GM23338 (cell line): ENCODE data around the gene RAD51B. TPM values are rescaled to one million over a fixed set of nuclear protein-coding genes. Genes with fewer than 3 reads are reported as not detected.
A peak's percentile ranks its signal among the peaks of the same experiment; 100 is the strongest.

Source experiments
- ATAC-seq: fragments of 200-7000 bp; cut with Tn5 transposase; 3 replicates; pipeline ENCODE4 v1.9.1; 2020
- DNase-seq: peaks from one replicate; pipeline ENCODE4 v3.0.0-alpha.2; 2015; ENCODE audit warnings: low spot score
- H2AFZ ChIP-seq: fragments of 200-600 bp; sonication (generic); 2 replicates; pipeline ENCODE4 v1.8.0; 2016; ENCODE audit warnings: antibody characterized with exemption, mild to moderate bottlenecking, moderate library complexity
- H3F3A ChIP-seq: fragments of 200-600 bp; sonication (generic); replicated peaks from 2 replicates; pipeline ENCODE4 v1.8.0; 2017; ENCODE audit warnings: antibody characterized with exemption, mixed run types, low read depth
- H3K27ac ChIP-seq: fragments of 200-600 bp; sonication (generic); 2 replicates; pipeline ENCODE4 v1.6.1; 2016; ENCODE audit warnings: low read depth
- H3K27me3 ChIP-seq: fragments of 200-600 bp; sonication (generic); 2 replicates; pipeline ENCODE4 v1.8.0; 2016; ENCODE audit warnings: mild to moderate bottlenecking, mixed run types, moderate library complexity; ENCODE audit not compliant: insufficient read depth
- H3K36me3 ChIP-seq: fragments of 200-600 bp; sonication (generic); 2 replicates; pipeline ENCODE4 v1.8.0; 2016; ENCODE audit warnings: mild to moderate bottlenecking; ENCODE audit not compliant: insufficient read depth
- H3K4me1 ChIP-seq: fragments of 200-600 bp; sonication (generic); 2 replicates; pipeline ENCODE4 v1.8.0; 2016; ENCODE audit warnings: mild to moderate bottlenecking, moderate library complexity; ENCODE audit not compliant: insufficient read depth
- H3K4me2 ChIP-seq: fragments of 200-600 bp; sonication (generic); 2 replicates; pipeline ENCODE4 v1.7.1; 2017; ENCODE audit warnings: mixed run types
- H3K4me3 ChIP-seq: fragments of 200-600 bp; sonication (generic); 2 replicates; pipeline ENCODE4 v1.6.1; 2016; ENCODE audit warnings: mixed run types
- H3K79me2 ChIP-seq: fragments of 200-600 bp; sonication (generic); replicated peaks from 2 replicates; pipeline ENCODE4 v1.8.0; 2017; ENCODE audit warnings: mild to moderate bottlenecking; ENCODE audit not compliant: insufficient read depth
- H3K9me2 ChIP-seq: fragments of 200-600 bp; sonication (generic); 2 replicates; pipeline ENCODE4 v1.8.0; 2017; ENCODE audit not compliant: insufficient read depth
- H4K20me1 ChIP-seq: fragments of 200-600 bp; sonication (generic); replicated peaks from 2 replicates; pipeline ENCODE4 v1.8.0; 2017; ENCODE audit warnings: mild to moderate bottlenecking; ENCODE audit not compliant: insufficient read depth
- H3K27ac Mint-ChIP-seq: 2 replicates; pipeline ENCODE4 v1.8.0; 2020; ENCODE audit warnings: inconsistent platforms, mild to moderate bottlenecking, moderate library complexity, mixed read lengths
- H3K27me3 Mint-ChIP-seq: 3 replicates; pipeline ENCODE4 v1.8.0; 2022; ENCODE audit warnings: low read depth, mild to moderate bottlenecking, moderate library complexity, mixed read lengths, inconsistent platforms; ENCODE audit not compliant: insufficient read depth, poor library complexity
- H3K36me3 Mint-ChIP-seq: 3 replicates; pipeline ENCODE4 v1.8.0; 2021; ENCODE audit warnings: low read depth, mild to moderate bottlenecking, inconsistent platforms, moderate library complexity, mixed read lengths
- H3K4me1 Mint-ChIP-seq: 3 replicates; pipeline ENCODE4 v1.8.0; 2020; ENCODE audit warnings: mild to moderate bottlenecking, inconsistent platforms, mixed read lengths
- H3K4me3 Mint-ChIP-seq: 3 replicates; pipeline ENCODE4 v1.8.0; 2021; ENCODE audit warnings: moderate library complexity, mild to moderate bottlenecking, inconsistent platforms, mixed read lengths
- H3K9me3 Mint-ChIP-seq: 3 replicates; pipeline ENCODE4 v1.8.0; 2020; ENCODE audit warnings: moderate library complexity, mild to moderate bottlenecking, inconsistent platforms, mixed read lengths
- CREB1 ChIP-seq: fragments of 250-450 bp; sonication (Bioruptor Pico); IDR thresholded peaks from 2 replicates; pipeline ENCODE4 v1.5.0; 2020; ENCODE audit warnings: low read depth, mild to moderate bottlenecking, moderate library complexity
- CTCF ChIP-seq, 2 experiments: fragments of 200-600 bp in 1 of 2; sonication (generic) in 1 of 2; conservative IDR thresholded peaks; 2 replicates each; pipeline versions ENCODE4 v1.5.1 to v1.6.1; 2016 to 2017; ENCODE audit warnings: antibody characterized with exemption in 2 of 2, low read depth in 2 of 2, mild to moderate bottlenecking in 2 of 2, moderate library complexity in 1 of 2
- ETS1 ChIP-seq: IDR thresholded peaks from 2 replicates; pipeline ENCODE4 v1.6.1; 2016; ENCODE audit warnings: antibody characterized with exemption
- EZH2 ChIP-seq: fragments of 200-600 bp; sonication (generic); IDR thresholded peaks from one replicate; pipeline ENCODE4 v1.8.0; 2017; ENCODE audit warnings: antibody characterized with exemption, mild to moderate bottlenecking, low read depth; ENCODE audit not compliant: unreplicated experiment
- EZH2phosphoT487 ChIP-seq: fragments of 200-600 bp; sonication (generic); IDR thresholded peaks from one replicate; pipeline ENCODE4 v1.8.1; 2018; ENCODE audit warnings: antibody characterized with exemption; ENCODE audit not compliant: unreplicated experiment
- JUNB ChIP-seq: IDR thresholded peaks from one replicate; pipeline ENCODE4 v1.6.1; 2016; ENCODE audit warnings: antibody characterized with exemption; ENCODE audit not compliant: unreplicated experiment
- NANOG ChIP-seq: IDR thresholded peaks from 2 replicates; pipeline ENCODE4 v1.6.1; 2016; ENCODE audit warnings: antibody characterized with exemption, borderline replicate concordance
- POLR2AphosphoS5 ChIP-seq: IDR thresholded peaks from 2 replicates; pipeline ENCODE4 v1.6.1; 2016; ENCODE audit warnings: antibody characterized with exemption, low read depth
- REST ChIP-seq: IDR thresholded peaks from one replicate; pipeline ENCODE4 v1.6.1; 2018; ENCODE audit warnings: antibody characterized with exemption; ENCODE audit not compliant: unreplicated experiment
- STAT1 ChIP-seq: IDR thresholded peaks from one replicate; pipeline ENCODE4 v1.6.1; 2016; ENCODE audit warnings: antibody characterized with exemption; ENCODE audit not compliant: unreplicated experiment
- ZNF114 ChIP-seq: fragments of 250-450 bp; sonication (Bioruptor Pico); IDR thresholded peaks from 2 replicates; pipeline ENCODE4 v1.5.0; 2020; ENCODE audit warnings: mild to moderate bottlenecking, moderate library complexity
- ZNF331 ChIP-seq: fragments of 250-450 bp; sonication (Bioruptor Pico); IDR thresholded peaks from 2 replicates; pipeline ENCODE4 v1.5.0; 2020; ENCODE audit warnings: low read depth, mild to moderate bottlenecking, moderate library complexity
- ZNF462 ChIP-seq: fragments of 250-450 bp; sonication (Bioruptor Pico); IDR thresholded peaks from 2 replicates; pipeline ENCODE4 v1.5.0; 2020; ENCODE audit warnings: mild to moderate bottlenecking, moderate library complexity
- polyA plus RNA-seq: library from polyadenylated mRNA; unstranded; fragments of >200 nt; fragmentation: Nextera tagmentation; extraction: Ambion mirVana; gene quantifications from 2 replicates; pipeline ENCODE4 v1.2.1, GENCODE V29; 2016
- total RNA-seq: library from RNA; depleted of rRNA; stranded (reverse); fragments of >200 nt; shearing (Covaris generic); gene quantifications from 2 replicates; pipeline ENCODE4 v1.2.3, GENCODE V29; 2014

The RAD51B gene
- total and polyA plus RNA-seq, 2 experiments from 2014 or later = 15.7 to 29.1 TPM

- ATAC-seq = peak; percentile 94
- H3K36me3 Mint-ChIP-seq = no peaks in the 10 kb centered on the region
- no peak overlapping the region for H3K27ac Mint-ChIP-seq
- Histone ChIP-seq H4K20me1 (no peaks in the 10 kb centered on the region), H3K4me1 (no peaks in the 10 kb centered on the region; the same call in 1 of the 2 replicates), H3K27ac (no peak overlapping the region), H2AFZ (peak overlapping the region; percentile 93), H3K27me3 (no peaks in the 10 kb centered on the region), H3F3A (no peaks in the 10 kb centered on the region), H3K4me3 (no peak overlapping the region), H3K9me2 (peaks cover 7% of the 10 kb centered on the region), H3K79me2 (no peaks in the 10 kb centered on the region), H3K4me2 (0 out of 2 replicates have a peak overlapping the region, but pooled peaks have one; percentile 43), H3K36me3 (no peaks in the 10 kb centered on the region)
- H3K9me3 Mint-ChIP-seq = no peaks in the 10 kb centered on the region
- peaks cover 15% of the 10 kb centered on the region for H3K27me3 Mint-ChIP-seq
- no peak for TF ChIP-seq JUNB
- TF ChIP-seq NANOG = no peak
- TF ChIP-seq CTCF (conservative IDR thresholded peaks at IDR 0.05; ENCODE audit: low read depth in 2 of 2) = no peak; a peak in 1 of 4 replicates
- no peak for TF ChIP-seq ZNF331 (CRISPR knock-in tag)
- no peak for TF ChIP-seq ETS1
- no peak for TF ChIP-seq EZH2phosphoT487
- no peak for TF ChIP-seq ZNF462
- no peak for TF ChIP-seq CREB1 (CRISPR knock-in tag)
- no peak for TF ChIP-seq ZNF114 (CRISPR knock-in tag)
- TF ChIP-seq POLR2AphosphoS5 = no peak
- no peak for TF ChIP-seq STAT1
- TF ChIP-seq EZH2 = no peak
- no peak for TF ChIP-seq REST
- peaks cover 18% of the 10 kb centered on the region for H3K4me1 Mint-ChIP-seq
- no peak overlapping the region for H3K4me3 Mint-ChIP-seq
- DNase-seq = peak; percentile 72
Measured at GRCh38 chr14:68762953-68763764, 943.6 kb downstream of the RAD51B start.
